ENCODE measurements around the gene TMEM238L. TPM values are rescaled to one million over a fixed set of nuclear protein-coding genes. Genes with fewer than 3 reads are reported as not detected.

The TMEM238L gene
- total and polyA plus RNA-seq, 12 donors = not detected

- H3K9me3 ChIP-seq = peaks cover 0 to 29% (median 8%) of the 10 kb centered on the region in 11 donors
- no peak for DNase-seq
- H3K36me3 ChIP-seq = no peaks in the 10 kb centered on the region
- TF ChIP-seq CTCF (IDR thresholded peaks at IDR 0.05) = peak in 8 of 9 donors; percentile 28 to 73 (median 46)
- intact Hi-C loops (cut with DNase I) = no loop called here
- no peak for ATAC-seq
- H3K27me3 ChIP-seq = peaks cover 0 to 4% (median 0%) of the 10 kb centered on the region in 7 donors
- H3K27ac ChIP-seq = no peak overlapping the region
- H3K4me3 ChIP-seq = no peak overlapping the region
- 35 to 38% methylated on average over 9 of the region's 9 CpGs for WGBS, 2 donors
- H3K4me1 ChIP-seq = no peaks in the 10 kb centered on the region
These were observed 31.2 kb downstream of the TMEM238L start for GRCh38 chr17:10772425-10773380.

- peaks cover 0 to 4% (median 0%) of the 10 kb centered on the region in 7 donors for H3K27me3 ChIP-seq
- H3K4me3 ChIP-seq = no peak overlapping the region
- H3K9me3 ChIP-seq = peaks cover 0 to 35% (median 8%) of the 10 kb centered on the region in 11 donors
- no peaks in the 10 kb centered on the region for H3K4me1 ChIP-seq
- 88 to 93% methylated on average over 2 of the region's 2 CpGs for WGBS, 2 donors
- H3K36me3 ChIP-seq = no peaks in the 10 kb centered on the region
- ATAC-seq (no peak), DNase-seq (no peak)
- no peak for TF ChIP-seq CTCF (IDR thresholded peaks at IDR 0.05)
- intact Hi-C loops (cut with DNase I) = no loop called here
- H3K27ac ChIP-seq = no peak overlapping the region
These were observed 32.8 kb downstream of the TMEM238L start for GRCh38 chr17:10771148-10771547.

- Histone ChIP-seq H3K36me3 (no peaks in the 10 kb centered on the region), H3K4me1 (no peaks in the 10 kb centered on the region), H3K9me3 (peaks cover 0 to 33% (median 8%) of the 10 kb centered on the region in 11 donors), H3K4me3 (no peak overlapping the region), H3K27me3 (peaks cover 0 to 4% (median 0%) of the 10 kb centered on the region in 7 donors), H3K27ac (no peak overlapping the region)
- TF ChIP-seq CTCF (IDR thresholded peaks at IDR 0.05) = no peak
- DNase-seq (no peak), ATAC-seq (no peak)
- WGBS, 2 donors = 78 to 88% methylated on average over 6 of the region's 6 CpGs
- intact Hi-C loops (cut with DNase I) = no loop called here
These were observed 34.1 kb downstream of the TMEM238L start for GRCh38 chr17:10769840-10770239.

DNA sequence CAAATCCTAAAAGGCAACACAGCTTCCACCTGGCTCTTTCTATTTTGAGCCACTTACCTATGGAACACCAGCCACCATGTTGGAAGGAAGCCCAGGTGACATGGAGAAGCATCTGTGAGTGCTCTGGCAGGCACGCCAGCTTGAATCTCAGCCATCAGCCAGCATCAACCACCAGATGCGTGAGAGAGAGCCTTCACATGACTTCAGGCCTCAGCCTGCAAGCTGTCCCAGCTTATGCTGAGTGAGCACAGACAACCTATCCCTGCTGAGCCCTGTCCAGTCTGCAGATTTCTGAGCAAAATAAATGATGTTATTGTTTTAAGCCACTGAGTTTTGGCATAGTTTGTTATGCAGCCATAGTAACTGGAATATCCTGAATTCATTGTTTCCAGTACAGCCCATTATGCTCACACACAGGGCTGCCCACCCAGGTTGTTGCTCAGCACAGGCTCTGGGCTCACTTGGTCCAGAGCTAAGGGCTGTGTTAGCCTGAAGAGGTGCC, 35.1 kb downstream of the TMEM238L start:
- Histone ChIP-seq H3K36me3 (no peaks in the 10 kb centered on the region), H3K9me3 (peaks cover 0 to 33% (median 8%) of the 10 kb centered on the region in 11 donors), H3K27me3 (peaks cover 0 to 4% (median 0%) of the 10 kb centered on the region in 7 donors), H3K4me1 (no peaks in the 10 kb centered on the region), H3K27ac (no peak overlapping the region), H3K4me3 (no peak overlapping the region)
- DNase-seq (no peak), ATAC-seq (no peak)
- no peak for TF ChIP-seq CTCF (IDR thresholded peaks at IDR 0.05)
- 74 to 85% methylated on average over 2 of the region's 2 CpGs for WGBS, 2 donors
- intact Hi-C loops (cut with DNase I) = no loop called here
